ENCODE data around the gene TRAPPC12. TPM values are rescaled to one million over a fixed set of nuclear protein-coding genes. Genes with fewer than 3 reads are reported as not detected.
"Not testable (repeated sequence)": the region's sequence is repeated elsewhere in the genome, so short reads cannot be mapped to it uniquely, and the experiment has no call there.

The TRAPPC12 gene
- total RNA-seq, 1 experiment from 2014 or later: 72.8 TPM

DNA sequence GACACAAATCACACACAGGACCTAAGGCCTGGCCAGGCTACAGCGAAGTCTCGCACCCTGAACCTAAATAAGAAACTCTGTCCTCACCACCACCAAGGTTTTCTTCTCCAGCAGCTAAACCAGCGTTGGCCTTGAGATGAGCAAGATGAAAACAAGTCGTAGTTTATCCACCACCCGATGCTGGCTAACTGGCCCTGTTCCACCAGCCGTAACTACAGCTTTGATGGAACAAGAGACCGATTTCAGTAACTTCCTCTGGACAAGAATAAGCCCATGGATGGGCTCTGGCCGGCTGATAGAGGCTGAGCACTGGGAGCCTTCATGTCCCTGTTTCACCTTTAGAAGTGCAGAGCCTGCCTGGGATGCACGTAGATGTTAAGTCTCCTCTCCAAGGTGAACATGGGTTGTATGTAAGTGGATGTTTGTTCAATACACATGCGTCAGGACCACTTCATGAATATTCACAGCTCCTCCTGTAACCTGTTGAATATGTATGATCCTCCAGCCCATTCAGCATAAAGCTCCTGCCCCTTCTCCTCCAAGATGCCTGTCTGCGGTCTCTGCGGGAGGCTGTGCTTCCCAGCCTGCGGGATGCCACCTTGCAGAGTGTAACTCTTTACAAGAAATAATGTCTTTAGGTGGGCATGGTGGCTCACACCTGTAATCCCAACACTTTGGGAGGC is 115.6 kb downstream of the TRAPPC12 start (continued):
- TF ChIP-seq ELF4 (CRISPR knock-in tag; IDR thresholded peaks at IDR 0.05; ENCODE audit: low read depth) (no peak), JAZF1 (CRISPR knock-in tag; IDR thresholded peaks at IDR 0.05) (no peak), FOXJ3 (CRISPR knock-in tag; IDR thresholded peaks at IDR 0.05; ENCODE audit: borderline replicate concordance) (no peak)
- TF ChIP-seq, protein P1, sequence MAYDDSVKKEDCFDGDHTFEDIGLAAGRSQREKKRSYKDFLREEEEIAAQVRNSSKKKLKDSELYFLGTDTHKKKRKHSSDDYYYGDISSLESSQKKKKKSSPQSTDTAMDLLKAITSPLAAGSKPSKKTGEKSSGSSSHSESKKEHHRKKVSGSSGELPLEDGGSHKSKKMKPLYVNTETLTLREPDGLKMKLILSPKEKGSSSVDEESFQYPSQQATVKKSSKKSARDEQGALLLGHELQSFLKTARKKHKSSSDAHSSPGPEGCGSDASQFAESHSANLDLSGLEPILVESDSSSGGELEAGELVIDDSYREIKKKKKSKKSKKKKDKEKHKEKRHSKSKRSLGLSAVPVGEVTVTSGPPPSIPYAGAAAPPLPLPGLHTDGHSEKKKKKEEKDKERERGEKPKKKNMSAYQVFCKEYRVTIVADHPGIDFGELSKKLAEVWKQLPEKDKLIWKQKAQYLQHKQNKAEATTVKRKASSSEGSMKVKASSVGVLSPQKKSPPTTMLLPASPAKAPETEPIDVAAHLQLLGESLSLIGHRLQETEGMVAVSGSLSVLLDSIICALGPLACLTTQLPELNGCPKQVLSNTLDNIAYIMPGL (CRISPR knock-in tag; IDR thresholded peaks at IDR 0.05): no peak

DNA sequence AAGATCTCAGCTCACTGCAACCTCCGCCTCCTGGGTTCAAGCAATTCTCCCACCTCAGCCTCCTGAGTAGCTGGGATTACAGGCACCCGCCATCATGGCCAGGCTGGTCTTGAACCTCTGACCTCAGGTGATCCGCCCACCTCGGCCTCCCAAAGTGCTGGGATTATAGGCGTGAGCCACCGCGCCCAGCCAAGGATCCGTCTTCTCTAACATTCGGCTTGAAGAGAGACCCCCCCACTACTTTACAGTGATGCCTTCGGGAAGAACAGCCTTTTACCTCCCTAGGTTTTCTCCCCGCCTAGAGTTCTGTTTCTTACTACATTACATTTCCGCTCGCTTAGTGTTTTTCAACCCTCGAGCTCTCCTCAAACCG is 117.2 kb downstream of the TRAPPC12 start:
- H3K4me1 Mint-ChIP-seq: peaks cover 13% of the 10 kb centered on the region; the same call in 1 of the 2 replicates
- H3K36me3 Mint-ChIP-seq; ATAC-seq; H3K9me3 Mint-ChIP-seq; CTCF ChIA-PET; H3K27me3 Mint-ChIP-seq (ENCODE audit: low read depth); H3K27ac Mint-ChIP-seq; DNase-seq (ENCODE audit: low spot score); POLR2A ChIA-PET; H3K4me3 Mint-ChIP-seq: not testable (repeated sequence)

DNA sequence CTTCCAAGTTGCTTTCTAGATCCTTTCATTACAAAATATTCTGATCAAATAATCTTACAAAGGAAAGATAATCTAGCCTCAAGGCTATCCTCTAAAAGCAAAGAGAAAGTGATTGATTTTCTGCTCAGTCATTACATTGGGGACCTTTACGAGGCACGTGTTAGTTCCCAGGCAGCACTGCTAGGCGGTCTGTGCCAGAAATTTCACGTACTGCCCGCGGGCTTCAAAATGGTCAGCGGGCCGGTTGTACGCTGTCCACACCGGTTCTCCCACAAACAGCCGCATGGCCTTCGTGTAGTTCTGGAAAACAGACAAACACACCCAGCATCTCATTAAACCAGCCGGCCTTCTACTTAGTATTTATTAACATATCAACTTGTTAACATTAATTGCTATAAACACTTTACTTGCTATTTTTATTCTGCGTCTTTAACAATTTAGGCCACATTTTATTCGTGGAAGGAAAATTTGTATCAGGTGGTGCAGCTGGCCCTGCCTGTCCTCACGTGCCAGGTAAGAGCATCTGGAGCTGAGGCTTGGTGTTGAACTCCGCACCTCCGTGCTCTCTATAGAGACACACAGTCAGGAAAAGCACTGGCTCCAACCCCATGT is 119.4 kb downstream of the TRAPPC12 start:
- H3K4me1 Mint-ChIP-seq: peaks cover 3% of the 10 kb centered on the region; the same call in 1 of the 2 replicates
- ChIA-PET CTCF (no interaction called here), POLR2A (no interaction called here)
- H3K27me3 Mint-ChIP-seq (ENCODE audit: low read depth): no peaks in the 10 kb centered on the region
- no peak for TF ChIP-seq TP53 (CRISPR knock-in tag; IDR thresholded peaks at IDR 0.05)
- TF ChIP-seq, protein P2, sequence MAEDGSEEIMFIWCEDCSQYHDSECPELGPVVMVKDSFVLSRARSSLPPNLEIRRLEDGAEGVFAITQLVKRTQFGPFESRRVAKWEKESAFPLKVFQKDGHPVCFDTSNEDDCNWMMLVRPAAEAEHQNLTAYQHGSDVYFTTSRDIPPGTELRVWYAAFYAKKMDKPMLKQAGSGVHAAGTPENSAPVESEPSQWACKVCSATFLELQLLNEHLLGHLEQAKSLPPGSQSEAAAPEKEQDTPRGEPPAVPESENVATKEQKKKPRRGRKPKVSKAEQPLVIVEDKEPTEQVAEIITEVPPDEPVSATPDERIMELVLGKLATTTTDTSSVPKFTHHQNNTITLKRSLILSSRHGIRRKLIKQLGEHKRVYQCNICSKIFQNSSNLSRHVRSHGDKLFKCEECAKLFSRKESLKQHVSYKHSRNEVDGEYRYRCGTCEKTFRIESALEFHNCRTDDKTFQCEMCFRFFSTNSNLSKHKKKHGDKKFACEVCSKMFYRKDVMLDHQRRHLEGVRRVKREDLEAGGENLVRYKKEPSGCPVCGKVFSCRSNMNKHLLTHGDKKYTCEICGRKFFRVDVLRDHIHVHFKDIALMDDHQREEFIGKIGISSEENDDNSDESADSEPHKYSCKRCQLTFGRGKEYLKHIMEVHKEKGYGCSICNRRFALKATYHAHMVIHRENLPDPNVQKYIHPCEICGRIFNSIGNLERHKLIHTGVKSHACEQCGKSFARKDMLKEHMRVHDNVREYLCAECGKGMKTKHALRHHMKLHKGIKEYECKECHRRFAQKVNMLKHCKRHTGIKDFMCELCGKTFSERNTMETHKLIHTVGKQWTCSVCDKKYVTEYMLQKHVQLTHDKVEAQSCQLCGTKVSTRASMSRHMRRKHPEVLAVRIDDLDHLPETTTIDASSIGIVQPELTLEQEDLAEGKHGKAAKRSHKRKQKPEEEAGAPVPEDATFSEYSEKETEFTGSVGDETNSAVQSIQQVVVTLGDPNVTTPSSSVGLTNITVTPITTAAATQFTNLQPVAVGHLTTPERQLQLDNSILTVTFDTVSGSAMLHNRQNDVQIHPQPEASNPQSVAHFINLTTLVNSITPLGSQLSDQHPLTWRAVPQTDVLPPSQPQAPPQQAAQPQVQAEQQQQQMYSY (CRISPR knock-in tag; IDR thresholded peaks at IDR 0.05): no peak
- TF ChIP-seq CREB1 (CRISPR knock-in tag; IDR thresholded peaks at IDR 0.05): no peak
- TF ChIP-seq, protein P3, sequence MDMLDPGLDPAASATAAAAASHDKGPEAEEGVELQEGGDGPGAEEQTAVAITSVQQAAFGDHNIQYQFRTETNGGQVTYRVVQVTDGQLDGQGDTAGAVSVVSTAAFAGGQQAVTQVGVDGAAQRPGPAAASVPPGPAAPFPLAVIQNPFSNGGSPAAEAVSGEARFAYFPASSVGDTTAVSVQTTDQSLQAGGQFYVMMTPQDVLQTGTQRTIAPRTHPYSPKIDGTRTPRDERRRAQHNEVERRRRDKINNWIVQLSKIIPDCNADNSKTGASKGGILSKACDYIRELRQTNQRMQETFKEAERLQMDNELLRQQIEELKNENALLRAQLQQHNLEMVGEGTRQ (CRISPR knock-in tag; IDR thresholded peaks at IDR 0.05): no peak
- TF ChIP-seq TEAD4 (CRISPR knock-in tag; IDR thresholded peaks at IDR 0.05): no peak
- TF ChIP-seq, protein P4, sequence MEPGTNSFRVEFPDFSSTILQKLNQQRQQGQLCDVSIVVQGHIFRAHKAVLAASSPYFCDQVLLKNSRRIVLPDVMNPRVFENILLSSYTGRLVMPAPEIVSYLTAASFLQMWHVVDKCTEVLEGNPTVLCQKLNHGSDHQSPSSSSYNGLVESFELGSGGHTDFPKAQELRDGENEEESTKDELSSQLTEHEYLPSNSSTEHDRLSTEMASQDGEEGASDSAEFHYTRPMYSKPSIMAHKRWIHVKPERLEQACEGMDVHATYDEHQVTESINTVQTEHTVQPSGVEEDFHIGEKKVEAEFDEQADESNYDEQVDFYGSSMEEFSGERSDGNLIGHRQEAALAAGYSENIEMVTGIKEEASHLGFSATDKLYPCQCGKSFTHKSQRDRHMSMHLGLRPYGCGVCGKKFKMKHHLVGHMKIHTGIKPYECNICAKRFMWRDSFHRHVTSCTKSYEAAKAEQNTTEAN (CRISPR knock-in tag; IDR thresholded peaks at IDR 0.05): no peak
- TF ChIP-seq, protein P5, sequence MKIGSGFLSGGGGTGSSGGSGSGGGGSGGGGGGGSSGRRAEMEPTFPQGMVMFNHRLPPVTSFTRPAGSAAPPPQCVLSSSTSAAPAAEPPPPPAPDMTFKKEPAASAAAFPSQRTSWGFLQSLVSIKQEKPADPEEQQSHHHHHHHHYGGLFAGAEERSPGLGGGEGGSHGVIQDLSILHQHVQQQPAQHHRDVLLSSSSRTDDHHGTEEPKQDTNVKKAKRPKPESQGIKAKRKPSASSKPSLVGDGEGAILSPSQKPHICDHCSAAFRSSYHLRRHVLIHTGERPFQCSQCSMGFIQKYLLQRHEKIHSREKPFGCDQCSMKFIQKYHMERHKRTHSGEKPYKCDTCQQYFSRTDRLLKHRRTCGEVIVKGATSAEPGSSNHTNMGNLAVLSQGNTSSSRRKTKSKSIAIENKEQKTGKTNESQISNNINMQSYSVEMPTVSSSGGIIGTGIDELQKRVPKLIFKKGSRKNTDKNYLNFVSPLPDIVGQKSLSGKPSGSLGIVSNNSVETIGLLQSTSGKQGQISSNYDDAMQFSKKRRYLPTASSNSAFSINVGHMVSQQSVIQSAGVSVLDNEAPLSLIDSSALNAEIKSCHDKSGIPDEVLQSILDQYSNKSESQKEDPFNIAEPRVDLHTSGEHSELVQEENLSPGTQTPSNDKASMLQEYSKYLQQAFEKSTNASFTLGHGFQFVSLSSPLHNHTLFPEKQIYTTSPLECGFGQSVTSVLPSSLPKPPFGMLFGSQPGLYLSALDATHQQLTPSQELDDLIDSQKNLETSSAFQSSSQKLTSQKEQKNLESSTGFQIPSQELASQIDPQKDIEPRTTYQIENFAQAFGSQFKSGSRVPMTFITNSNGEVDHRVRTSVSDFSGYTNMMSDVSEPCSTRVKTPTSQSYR (CRISPR knock-in tag; IDR thresholded peaks at IDR 0.05): no peak
- TF ChIP-seq HMGA2 (CRISPR knock-in tag; IDR thresholded peaks at IDR 0.05): no peak
- TF ChIP-seq NR1H2 (CRISPR knock-in tag; IDR thresholded peaks at IDR 0.05): no peak
- TF ChIP-seq MYBL2 (CRISPR knock-in tag; IDR thresholded peaks at IDR 0.05): no peak
- TF ChIP-seq NFATC4 (CRISPR knock-in tag; IDR thresholded peaks at IDR 0.05): no peak
- no peak for TF ChIP-seq ZNF317 (CRISPR knock-in tag; IDR thresholded peaks at IDR 0.05; ENCODE audit: borderline replicate concordance, low read depth)
- no peak for TF ChIP-seq ZBTB21 (CRISPR knock-in tag; IDR thresholded peaks at IDR 0.05; ENCODE audit: borderline replicate concordance)
- peaks cover 16% of the 10 kb centered on the region; the same call in 1 of the 2 replicates for H3K36me3 Mint-ChIP-seq
- DNase-seq (ENCODE audit: low spot score) (no peak), ATAC-seq (no peak)
- H3K27ac Mint-ChIP-seq: no peak overlapping the region
- peaks cover 7% of the 10 kb centered on the region for H3K9me3 Mint-ChIP-seq
- no peak overlapping the region for H3K4me3 Mint-ChIP-seq
